ENCODE results near the gene ETNK2.
"Not testable (repeated sequence)": the region's sequence is repeated elsewhere in the genome, so short reads cannot be mapped to it uniquely, and the experiment has no call there.

The ETNK2 gene

DNA sequence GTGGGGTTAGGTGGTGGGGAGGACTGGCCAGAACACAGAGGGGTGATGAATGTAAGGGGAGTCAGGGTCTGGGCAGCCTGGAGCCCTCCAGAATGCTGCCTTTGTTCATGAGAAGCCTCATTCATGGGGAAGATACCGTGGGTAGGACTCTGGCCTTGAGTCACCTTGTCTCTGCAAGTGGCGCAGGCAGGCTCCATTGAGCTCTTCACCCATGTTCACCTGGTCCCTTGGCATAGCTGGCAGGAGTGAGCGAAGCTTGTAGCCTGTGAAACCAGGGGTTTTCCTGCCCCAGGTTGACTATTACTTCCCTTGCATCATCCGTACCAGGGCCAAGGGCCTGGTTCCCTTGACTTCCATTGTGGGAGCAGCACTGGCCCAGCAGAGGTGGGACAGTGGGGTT, 53.2 kb downstream of the ETNK2 start:
- DNase-seq: no peak
- TF ChIP-seq POLR2A (IDR thresholded peaks at IDR 0.05; ENCODE audit: low read length) (no peak), GATA1 (IDR thresholded peaks at IDR 0.05; ENCODE audit: low read depth, low read length) (no peak)

DNA sequence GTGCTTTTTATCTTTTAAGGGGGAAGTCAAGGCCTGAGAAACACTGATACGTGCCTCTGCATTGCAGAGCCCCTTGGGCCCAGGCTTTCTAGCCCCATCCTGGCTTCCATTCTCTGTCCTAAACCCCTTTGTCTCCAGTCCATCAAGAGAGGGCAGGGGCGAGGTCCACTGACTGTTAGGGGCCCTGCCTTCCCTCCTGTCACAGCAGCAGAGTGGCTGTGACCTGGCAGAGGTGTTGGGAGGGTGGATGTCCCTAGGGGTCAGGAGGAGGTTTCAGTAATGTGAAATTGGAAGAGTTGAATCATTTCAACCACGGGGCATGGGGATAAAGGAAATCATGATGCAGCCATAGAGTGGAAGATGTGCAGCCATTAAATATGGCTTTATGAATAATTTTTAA, 54.9 kb downstream of the ETNK2 start:
- TF ChIP-seq GATA1 (IDR thresholded peaks at IDR 0.05; ENCODE audit: low read depth, low read length): no peak
- no peak for TF ChIP-seq POLR2A (IDR thresholded peaks at IDR 0.05; ENCODE audit: low read length)
- no peak for DNase-seq

DNA sequence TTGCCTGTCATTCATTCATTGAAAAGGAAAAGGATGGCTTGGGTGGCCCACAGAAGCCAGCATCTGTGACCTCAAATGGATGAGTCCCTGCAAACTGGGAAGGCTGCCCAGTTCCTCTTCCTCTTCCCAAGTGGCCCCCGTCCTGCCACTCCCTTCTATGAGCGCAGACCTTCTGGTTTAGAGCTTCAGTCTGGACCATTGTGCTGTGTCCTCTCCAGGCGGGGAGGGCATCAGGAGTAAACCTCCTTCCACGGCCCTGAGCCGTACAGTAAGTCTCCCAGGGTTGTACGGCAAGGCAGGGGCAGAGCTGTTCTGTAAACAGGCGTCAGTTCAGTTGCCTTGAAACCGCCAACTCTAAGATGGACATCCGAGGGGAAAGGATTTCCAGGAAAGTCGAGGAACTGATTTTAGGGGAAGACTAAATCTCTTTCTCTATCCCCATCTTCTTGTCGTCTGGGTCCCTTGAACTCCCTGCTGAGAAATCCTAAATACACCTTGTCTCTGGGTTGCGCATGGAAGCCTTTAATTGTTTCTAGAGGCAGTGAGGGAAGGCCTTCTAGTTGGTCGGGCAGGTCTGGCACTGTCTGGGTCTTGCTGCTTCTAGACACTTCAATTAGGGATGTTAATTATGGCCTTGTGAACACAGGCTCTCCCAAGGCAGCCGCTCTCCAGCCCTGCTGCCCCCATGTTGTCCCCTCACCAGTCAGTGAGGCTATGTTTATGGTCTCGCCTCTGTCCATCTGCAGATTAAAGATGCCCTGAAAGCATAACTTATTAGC, 56.8 kb downstream of the ETNK2 start:
- DNase-seq: no peak
- TF ChIP-seq POLR2A (IDR thresholded peaks at IDR 0.05; ENCODE audit: low read length) (no peak), GATA1 (IDR thresholded peaks at IDR 0.05; ENCODE audit: low read depth, low read length) (no peak)

DNA sequence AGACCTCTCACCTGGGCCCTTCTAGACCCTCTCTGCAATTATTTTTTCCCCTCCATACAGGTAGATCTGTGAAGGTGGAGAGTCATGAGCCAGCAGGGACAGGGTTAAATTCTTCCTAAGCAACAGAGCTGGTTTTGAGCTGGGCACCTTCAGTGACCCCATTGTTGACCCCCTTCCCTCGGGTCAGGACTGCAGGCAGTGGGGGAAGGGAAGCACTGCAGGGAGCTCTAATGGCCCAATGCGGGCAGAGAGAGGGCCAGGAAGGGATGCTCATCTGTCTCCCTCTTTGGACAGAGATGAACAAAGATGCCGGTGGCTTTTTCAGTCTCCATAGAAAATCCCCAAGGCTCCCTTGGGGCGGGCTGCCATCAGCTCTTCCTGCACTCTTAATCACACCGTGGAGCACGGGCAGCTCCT, 57.5 kb downstream of the ETNK2 start:
- TF ChIP-seq POLR2A (IDR thresholded peaks at IDR 0.05; ENCODE audit: low read length) (no peak), GATA1 (IDR thresholded peaks at IDR 0.05; ENCODE audit: low read depth, low read length) (no peak)
- DNase-seq: no peak

DNA sequence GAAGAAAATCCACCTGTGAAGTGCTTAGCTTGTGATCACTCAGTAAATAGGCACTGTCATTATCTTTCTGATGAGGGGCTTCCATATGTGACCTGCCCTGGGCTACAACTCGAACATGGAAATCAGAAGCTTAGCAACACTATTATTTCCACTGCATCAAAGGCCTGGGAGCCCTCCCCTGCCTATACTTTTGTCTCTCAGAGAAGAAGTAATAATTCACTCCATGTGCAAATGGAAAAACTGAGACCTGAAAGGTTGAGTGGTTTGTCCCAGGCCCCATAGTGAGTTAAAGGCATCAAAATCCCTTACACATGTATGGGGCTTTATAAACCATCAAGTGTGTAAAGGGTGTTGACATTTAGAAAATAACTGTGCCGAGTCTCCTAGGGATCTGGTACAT, 58.1 kb downstream of the ETNK2 start:
- TF ChIP-seq POLR2A (IDR thresholded peaks at IDR 0.05; ENCODE audit: low read length): no peak
- DNase-seq: no peak

DNA sequence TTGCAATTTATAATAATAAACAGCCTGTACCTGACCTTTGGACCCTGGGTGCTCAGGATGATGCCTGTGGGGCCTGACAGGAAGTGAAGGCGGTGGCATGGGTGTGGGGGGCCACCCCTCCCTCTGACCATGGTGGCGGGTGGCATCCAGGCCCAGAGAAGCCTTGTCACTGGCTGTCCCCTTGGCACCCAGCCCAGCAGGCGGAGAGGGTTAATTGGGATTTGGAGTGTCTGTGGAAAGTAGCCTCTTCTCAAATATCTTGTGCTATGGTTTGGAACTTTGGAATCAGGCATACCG, 58.5 kb downstream of the ETNK2 start:
- no peak for DNase-seq
- TF ChIP-seq POLR2A (IDR thresholded peaks at IDR 0.05; ENCODE audit: low read length) (no peak), GATA1 (IDR thresholded peaks at IDR 0.05; ENCODE audit: low read depth, low read length) (no peak)

DNA sequence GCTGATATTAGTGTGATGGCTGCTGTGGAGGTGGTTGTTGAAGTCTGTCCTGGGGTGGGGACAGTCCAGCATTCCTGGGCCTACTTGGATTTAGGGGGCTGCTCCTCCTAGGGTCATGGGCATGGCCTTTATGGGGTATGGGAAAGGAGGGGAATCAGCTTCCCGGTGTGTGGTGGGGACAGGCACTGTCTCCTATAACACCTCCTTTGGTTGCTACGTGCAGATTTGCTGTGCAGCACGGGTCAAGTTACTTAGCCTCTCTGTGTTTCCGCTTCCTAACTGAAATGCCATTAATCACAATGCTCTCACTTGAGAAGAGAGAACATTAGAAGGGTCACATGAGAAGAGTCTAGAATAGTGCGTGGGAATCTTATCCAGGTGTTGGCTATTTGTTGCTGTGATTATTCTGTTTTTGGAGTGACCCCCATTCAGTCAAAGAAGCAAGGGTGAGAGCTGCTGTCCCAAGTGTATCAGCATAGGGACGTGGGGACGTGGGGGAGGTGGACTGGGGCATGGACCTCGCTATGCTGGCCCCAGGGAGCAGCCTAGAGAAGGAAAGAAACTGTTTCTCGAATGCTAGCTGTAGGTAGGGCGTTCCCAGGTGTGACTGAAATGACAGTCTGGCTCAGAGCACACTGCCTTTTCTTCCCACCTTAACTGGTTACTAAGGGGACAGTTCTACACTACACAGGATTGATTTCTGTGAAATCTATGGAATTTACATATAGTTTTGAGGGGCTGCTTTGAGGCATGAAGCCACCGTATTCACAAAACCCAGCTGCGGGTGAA, 59.0 kb downstream of the ETNK2 start:
- no peak for TF ChIP-seq GATA1 (IDR thresholded peaks at IDR 0.05; ENCODE audit: low read depth, low read length)
- no peak for TF ChIP-seq POLR2A (IDR thresholded peaks at IDR 0.05; ENCODE audit: low read length)
- DNase-seq: no peak

DNA sequence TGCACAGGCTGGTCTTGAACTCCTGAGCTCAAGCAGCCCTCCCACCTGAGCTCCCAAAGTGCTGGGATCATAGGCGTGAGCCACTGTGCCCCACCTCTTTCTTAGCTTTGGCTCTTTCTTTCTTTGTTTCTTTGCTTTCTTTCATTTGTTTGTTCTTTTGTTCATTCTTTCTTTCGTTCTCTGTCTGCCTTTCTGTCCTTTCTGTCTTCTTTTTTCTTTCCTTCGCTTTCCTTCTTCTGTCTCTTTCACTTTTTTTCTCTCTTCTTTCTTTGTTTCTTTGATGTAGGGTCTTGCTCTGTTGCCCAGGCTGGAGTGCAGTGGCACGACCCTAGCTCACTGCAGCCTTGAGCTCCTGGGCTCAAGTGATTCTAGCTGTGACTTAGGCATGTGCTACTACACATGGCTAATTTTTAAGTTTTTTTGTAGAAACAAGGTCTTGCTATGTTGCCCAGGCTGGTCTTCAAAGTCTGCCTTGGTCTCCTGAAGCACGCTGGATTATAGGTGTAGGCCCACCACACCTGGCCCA, 60.0 kb downstream of the ETNK2 start:
- no peak for DNase-seq
- TF ChIP-seq GATA1 (IDR thresholded peaks at IDR 0.05; ENCODE audit: low read depth, low read length) (no peak), POLR2A (IDR thresholded peaks at IDR 0.05; ENCODE audit: low read length) (no peak)

DNA sequence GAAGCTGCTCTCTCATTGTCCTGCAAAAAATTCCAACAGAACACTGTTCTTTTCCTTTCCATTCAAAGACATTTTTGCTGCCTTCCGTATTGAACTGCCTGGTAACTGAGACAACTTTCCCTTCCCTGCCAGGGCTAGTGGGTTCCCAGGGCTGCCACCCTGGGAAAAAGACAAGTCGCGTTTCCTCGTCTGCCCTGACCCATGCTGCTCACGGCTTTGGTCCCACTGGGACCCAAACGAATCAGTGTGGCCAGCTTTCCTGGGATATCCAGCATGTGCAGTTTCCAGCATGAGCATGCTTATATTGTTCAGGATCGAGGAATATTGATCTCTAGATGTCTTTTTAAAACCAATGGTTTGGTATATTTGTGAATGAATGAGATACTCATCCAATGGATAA, 60.8 kb downstream of the ETNK2 start:
- no peak for TF ChIP-seq GATA1 (IDR thresholded peaks at IDR 0.05; ENCODE audit: low read depth, low read length)
- TF ChIP-seq POLR2A (IDR thresholded peaks at IDR 0.05; ENCODE audit: low read length): no peak
- no peak for DNase-seq

DNA sequence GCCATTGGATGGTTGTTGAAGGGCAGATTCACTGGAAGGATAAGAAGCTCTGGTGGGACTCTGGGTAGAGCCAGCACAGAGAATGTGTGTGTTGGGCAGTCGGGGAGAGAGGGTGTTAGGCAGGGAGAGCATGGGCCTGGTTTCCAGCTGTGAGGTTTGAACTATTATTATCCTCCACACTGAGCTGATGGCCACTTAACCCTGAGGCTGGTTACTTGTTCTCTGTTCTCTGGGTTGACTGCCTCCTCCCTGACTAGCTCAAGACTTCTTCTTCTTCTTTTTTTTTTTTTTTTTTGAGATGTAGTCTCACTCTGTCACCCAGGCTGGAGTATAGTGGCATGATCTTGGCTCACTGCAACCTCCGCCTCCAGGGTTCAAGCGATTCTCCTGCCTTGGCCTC, 61.7 kb downstream of the ETNK2 start:
- DNase-seq: not testable (repeated sequence)

DNA sequence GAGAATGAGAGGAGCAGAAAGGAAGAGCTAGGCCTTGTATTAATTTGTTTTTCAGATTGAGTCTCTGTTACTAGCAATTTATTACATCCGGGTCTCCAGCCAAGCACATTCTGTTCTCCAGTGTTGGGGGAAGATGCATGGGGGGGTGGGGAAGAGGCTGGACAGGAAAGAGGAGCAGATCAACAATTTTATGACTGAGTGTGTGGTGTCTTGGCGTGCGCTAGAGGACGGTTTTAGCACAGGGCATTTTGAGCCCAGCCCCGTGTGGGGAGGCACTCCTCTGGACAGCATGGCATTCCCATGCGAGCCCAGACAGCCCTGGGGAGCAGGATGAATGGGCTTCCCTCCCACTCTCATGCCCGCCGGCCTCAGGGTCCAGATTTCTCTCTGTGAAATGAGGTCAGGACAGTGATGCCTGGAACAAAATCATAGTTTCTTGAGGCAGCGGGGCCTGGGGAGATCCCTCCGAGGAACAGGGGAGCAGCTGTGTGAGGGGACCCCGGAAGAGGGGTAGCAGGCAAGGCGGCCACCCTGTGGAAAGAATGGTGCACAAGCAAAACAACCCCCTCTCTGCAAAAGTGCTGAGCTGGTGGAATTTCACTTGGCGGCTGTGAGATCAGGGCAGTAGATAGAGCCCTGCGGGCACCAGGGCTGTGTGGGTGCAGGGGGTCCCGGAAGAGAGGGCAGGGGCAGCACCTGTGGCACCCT, 62.6 kb downstream of the ETNK2 start:
- TF ChIP-seq GATA1 (IDR thresholded peaks at IDR 0.05; ENCODE audit: low read depth, low read length) (no peak), POLR2A (IDR thresholded peaks at IDR 0.05; ENCODE audit: low read length) (no peak)

DNA sequence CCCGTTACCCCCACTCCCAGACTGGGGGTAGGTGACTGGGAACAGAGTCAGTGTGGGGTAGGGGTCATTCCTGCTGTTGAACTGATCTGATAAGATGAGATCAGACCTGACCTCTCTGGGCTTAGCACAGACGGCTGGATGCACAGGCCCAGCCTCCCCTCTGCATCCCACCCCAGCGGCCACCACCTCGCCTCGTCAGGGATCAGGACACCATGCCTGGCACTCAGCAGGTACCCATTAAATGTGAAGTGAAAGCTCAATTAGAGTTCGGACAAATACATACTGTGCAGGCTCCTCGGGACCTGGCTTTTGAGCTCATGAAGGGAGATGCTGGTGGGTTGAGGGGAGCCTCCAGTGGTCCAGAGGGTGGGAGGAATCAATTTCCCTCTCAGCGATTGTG, 63.2 kb downstream of the ETNK2 start:
- TF ChIP-seq POLR2A (IDR thresholded peaks at IDR 0.05; ENCODE audit: low read length) (no peak), GATA1 (IDR thresholded peaks at IDR 0.05; ENCODE audit: low read depth, low read length) (no peak)
- DNase-seq: no peak

More for the DNA sequence above, 62.6 kb downstream of the ETNK2 start:
- DNase-seq: no peak

DNA sequence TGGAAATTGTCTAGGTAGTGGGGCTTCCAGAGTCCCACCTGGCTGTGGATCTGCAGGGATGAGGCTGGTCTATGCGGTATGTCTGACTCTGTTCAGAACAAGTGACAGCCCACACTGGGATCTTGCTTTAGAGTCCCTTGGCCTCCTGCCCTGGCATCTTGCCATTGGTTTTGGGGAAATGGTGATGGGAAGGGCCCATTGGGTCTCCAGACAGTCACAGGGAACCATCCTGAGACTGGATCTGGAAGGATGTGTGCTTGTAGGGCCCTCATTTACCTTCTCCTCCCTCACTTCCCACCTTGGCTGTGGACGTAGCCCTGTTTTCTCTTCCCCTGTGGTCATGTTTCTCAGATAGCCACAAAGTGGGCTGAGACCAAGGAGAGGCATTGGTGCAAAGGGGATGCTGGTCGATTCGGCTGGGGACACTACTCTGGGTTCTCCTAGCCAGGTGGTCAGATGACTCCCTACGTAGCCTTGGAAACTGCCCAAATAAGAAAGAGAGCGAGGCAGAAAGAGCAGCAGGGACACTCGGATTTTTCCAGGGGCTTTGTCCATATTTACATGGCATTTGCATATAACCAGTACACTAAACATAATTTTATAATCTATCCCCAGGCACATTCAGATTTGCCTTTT, 63.8 kb downstream of the ETNK2 start:
- no peak for TF ChIP-seq GATA1 (IDR thresholded peaks at IDR 0.05; ENCODE audit: low read depth, low read length)
- TF ChIP-seq POLR2A (IDR thresholded peaks at IDR 0.05; ENCODE audit: low read length): no peak
- no peak for DNase-seq

All from erythroblast (primary cell).